Omental fat pad (tissue), 4 donors: ENCODE measurements around the gene HAGH. TPM values are rescaled to one million over a fixed set of nuclear protein-coding genes. Genes with fewer than 3 reads are reported as not detected.

Experiments
- ATAC-seq: fragments of 150-250 bp; one replicate; pipeline ENCODE4 v1.9.1; 2016; ENCODE audit warnings: mild to moderate bottlenecking, moderate library complexity; ENCODE audit not compliant: low FRiP score
- DNase-seq: peaks from one replicate; pipeline ENCODE4 v3.0.0-alpha.2; 2019; ENCODE audit warnings: low spot score
- CTCF ChIP-seq, 3 donors: fragments of 450-650 bp; IDR thresholded peaks; one replicate each; pipeline ENCODE4 v1.5.1; 2016 to 2017; ENCODE audit warnings: antibody characterized with exemption in 3 of 3, mild to moderate bottlenecking in 3 of 3, moderate library complexity in 2 of 3
- total RNA-seq, 4 donors: library from RNA; depleted of rRNA; stranded (reverse); fragments of >200 nt; gene quantifications; one replicate each; pipeline ENCODE4 v1.1.0, GENCODE V29; 2016

HAGH gene
- total RNA-seq, 4 donors from 2014 or later = 69.8 to 130 (median 81.5) TPM

DNA sequence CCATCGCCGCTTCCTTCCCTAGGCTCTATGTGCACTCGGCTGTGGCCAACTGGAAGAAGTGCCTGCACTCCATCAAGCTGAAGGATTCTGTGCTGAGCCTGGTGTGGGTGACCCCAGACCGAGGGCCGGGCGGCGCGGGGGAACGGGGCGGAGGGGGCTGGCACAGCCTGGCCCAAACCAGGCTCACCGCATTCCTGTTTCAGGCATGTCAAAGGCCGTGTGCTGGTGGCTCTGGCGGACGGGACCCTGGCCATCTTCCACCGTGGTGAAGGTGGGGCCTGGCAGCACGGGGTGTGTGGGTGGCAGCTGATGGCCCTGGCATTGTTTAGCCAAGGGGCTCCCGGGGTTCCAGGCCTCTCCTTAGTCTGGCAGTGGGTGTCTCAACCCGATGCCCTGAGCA lies 59.9 kb downstream of the HAGH start:
- ATAC-seq = no peak
- DNase-seq = no peak
- no peak for TF ChIP-seq CTCF (IDR thresholded peaks at IDR 0.05)

- ATAC-seq (no peak), DNase-seq (no peak)
- no peak for TF ChIP-seq CTCF (IDR thresholded peaks at IDR 0.05)
Observed at GRCh38 chr16:1766231-1766630, 60.4 kb downstream of the HAGH start.

DNA sequence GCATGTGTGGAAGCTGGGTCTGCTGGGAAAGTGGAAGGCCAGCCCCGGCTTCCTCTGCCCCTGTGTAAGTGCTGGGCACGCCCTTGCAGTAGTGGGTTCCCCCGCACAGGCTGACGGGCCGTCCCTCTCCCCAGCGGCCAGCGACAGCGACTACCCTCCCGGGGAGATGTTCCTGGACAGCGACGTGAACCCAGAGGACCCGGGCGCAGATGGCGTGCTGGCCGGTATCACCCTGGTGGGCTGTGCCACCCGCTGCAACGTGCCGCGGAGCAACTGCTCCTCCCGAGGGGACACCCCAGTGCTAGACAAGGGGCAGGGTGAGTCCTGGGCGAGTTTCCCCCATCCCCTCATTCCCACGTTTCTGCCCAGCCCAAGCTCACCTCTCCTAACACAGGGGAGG lies 60.8 kb downstream of the HAGH start:
- no peak for TF ChIP-seq CTCF (IDR thresholded peaks at IDR 0.05)
- DNase-seq (no peak), ATAC-seq (no peak)

GRCh38 chr16:1764971-1765370 lies 61.7 kb downstream of the HAGH start:
- ATAC-seq = no peak
- TF ChIP-seq CTCF (IDR thresholded peaks at IDR 0.05) = no peak

GRCh38 chr16:1763521-1764511 lies 62.8 kb downstream of the HAGH start:
- TF ChIP-seq CTCF (IDR thresholded peaks at IDR 0.05) = no peak
- DNase-seq (no peak), ATAC-seq (no peak)

More at GRCh38 chr16:1764971-1765370, 61.7 kb downstream of the HAGH start:
- DNase-seq = no peak

DNA sequence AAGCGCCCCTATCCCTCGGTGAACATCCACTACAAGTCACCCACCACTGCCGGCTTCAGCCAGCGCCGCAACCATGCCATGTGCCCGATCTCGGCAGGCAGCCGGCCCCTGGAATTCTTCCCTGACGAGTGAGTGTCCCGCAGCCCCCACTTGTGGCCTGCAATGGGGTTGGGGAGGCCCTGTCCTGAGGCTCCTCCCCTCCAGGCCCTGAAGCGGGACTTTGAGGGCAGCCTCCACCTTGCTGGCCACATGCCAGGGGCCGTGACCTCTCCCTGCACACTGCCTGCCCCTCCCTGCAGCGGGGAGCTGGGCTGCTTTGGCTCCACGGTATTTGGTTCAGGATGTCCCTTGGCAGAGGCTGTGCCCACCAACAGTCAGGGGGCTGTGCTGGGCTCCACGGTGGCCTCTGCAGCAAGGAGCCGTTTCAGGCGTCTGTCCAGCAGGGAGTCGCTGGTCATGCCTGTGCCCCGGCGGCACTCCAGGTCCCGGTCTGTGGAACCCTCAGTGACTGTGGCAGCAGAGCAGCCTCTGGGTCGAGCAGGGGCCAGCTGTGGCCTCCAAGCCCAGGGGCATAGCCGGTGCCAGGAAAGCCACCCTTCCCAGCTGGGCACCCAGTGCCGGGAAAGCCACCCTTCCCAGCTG lies 63.6 kb downstream of the HAGH start:
- DNase-seq (no peak), ATAC-seq (no peak)
- no peak for TF ChIP-seq CTCF (IDR thresholded peaks at IDR 0.05)
